GM11168 (cell line): Measurements from ENCODE around the gene HOXD10.

Experiments
- in situ Hi-C: fragments of 300-500 bp; cut with MboI; formaldehyde crosslinking; loops from one replicate; pipeline ENCODE4 v1.12.0; 2022; ENCODE audit warnings: low sequenced_read_pairs; ENCODE audit not compliant: unreplicated experiment

The HOXD10 gene

GRCh38 chr2:176130147-176130956, 13.8 kb downstream of the HOXD10 start:
- in situ Hi-C loops: loop anchor here (25.0 kb wide), 2 partner anchors 432 to 682 kb away; no protein-coding TSS in a partner anchor

GRCh38 chr2:176130957-176131847, 14.6 kb downstream of the HOXD10 start:
- in situ Hi-C loops: loop anchor here (25.0 kb wide), 2 partner anchors 431 to 681 kb away; no protein-coding TSS in a partner anchor

GRCh38 chr2:176131848-176132158, 15.2 kb downstream of the HOXD10 start:
- in situ Hi-C loops: loop anchor here (25.0 kb wide), 2 partner anchors 430 to 680 kb away; no protein-coding TSS in a partner anchor

DNA sequence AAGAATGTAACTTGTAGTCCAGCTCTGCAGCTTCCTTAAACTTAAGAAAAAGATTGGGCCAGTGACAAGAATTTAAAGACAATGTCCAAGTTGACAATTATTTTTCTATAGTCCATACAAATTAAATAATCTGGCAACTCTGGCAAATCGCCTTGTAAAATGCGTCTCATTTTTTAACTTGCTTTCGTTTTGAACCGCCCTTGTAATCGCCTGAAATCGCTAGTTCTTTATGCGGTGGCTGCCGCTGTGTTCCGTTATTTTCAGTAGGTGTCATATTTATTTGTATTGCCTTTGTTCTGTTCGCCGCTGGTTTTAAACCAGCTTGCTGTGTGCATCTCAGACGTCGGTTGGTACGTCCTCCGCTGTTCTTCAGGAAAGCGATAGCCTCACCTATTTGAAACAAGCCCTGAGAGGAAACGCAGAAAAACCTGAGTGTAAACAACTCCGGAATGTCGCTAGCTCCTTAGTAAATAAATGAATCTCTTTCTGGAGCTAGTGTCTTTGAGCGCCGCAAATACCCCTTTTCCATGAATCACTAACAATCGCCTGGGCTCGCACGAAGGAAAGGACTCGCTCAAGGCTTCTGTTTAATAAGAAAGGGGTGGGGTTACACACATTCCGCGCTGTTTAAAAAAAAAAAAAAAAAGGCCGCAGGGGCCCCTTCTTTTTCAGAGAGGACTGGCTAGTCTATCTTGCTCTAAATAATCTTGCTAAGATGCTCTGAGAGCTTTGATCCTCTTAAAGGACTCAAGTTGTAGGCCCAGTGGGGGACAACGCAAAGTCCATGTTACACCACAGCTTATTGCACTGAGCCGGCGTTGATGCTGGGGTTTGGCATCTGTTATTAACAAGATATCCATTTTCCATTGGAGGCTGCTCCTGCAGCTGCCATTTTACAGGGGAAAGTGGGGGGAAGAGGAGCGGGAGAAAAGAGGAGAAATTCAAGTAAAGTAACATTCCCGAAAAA, 15.9 kb downstream of the HOXD10 start:
- in situ Hi-C loops: loop anchor here (25.0 kb wide), 2 partner anchors 430 to 680 kb away; no protein-coding TSS in a partner anchor

DNA sequence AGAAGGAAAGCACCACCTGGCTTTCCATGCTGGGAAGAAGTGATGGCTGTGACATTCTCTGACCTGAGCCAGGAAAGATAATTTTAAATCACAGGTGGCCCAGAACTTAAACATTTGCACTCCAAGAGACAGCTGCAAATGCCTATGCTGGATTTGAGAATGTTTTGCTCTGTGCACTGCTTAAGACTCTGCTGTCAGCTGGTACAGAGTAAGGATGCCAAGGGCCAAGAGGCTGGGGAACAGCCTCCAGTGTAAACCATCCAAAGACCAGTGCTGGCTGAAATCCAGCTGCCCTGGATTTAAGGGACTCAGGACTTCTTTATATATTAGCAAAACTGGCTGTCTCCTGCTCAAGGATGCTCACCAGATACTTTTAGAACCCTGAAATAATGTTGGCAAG, 16.8 kb downstream of the HOXD10 start:
- in situ Hi-C loops: loop anchor here (25.0 kb wide), 2 partner anchors 429 to 679 kb away; no protein-coding TSS in a partner anchor

- in situ Hi-C loops: loop anchor here (25.0 kb wide), 2 partner anchors 428 to 678 kb away; no protein-coding TSS in a partner anchor
These were observed 17.5 kb downstream of the HOXD10 start for GRCh38 chr2:176134035-176134434.

GRCh38 chr2:176135035-176135440, 18.5 kb downstream of the HOXD10 start:
- in situ Hi-C loops: loop anchor here (25.0 kb wide), 2 partner anchors 427 to 677 kb away; no protein-coding TSS in a partner anchor

DNA sequence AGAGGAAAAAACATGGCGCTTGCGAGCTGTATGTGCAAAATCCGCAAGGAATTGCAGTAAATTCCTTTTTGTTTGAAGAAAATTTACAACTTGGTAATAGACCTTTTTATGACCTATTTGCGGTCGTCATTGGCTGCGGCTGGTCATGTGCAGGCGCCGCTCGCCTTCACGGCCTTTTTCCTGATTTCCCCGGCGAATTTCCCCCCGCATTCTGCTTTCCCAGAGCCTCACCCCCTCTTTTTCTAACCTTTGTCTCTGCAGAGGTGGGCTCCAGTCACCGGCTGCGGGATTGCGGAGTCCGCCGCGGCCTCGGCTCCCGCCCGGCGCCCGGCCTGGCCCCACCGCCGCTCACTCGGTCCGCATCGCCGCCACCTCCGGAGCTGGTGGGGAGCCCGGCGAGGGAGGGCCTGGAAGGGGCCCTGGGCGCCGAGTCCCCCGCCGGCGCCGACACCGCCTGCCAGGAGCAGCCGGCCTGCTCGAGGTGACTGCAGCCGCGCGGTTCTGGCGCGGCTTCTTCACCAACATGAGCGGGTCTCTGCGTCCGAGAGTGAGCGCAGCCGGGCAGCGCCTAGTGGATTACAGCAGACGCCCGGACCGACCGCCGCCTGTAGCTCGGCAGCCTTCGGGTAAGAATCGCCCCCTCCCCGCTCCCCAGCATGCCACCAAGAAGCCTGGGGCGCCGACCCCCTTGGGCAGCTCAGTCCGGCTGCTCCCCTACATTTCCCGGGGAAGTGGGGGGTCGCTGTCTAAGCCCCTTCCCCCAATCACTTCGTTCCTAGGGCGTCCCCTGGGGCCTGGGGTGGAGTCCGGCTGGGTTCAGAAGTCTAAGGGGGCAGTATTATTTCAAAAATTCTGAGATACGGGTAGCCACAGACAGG, 20.0 kb downstream of the HOXD10 start:
- in situ Hi-C loops: loop anchor here (25.0 kb wide), 2 partner anchors 426 to 676 kb away; no protein-coding TSS in a partner anchor

DNA sequence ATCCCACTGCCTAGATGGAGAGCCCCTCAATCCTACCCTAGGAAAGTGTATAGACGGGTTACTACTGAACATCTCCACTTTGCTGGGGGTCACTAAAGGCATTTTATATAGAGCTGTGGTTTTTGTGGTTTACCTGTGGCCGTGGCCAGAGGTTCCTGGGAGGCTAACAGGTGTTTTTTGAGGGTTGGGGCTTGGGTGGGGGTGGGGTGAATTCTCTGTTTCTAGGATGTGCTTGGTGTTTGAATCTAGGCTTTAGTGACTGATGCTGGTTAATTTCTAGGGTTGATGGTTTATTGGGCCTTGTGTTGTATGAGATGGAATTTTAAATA, 20.6 kb downstream of the HOXD10 start:
- in situ Hi-C loops: loop anchor here (25.0 kb wide), 2 partner anchors 425 to 675 kb away; no protein-coding TSS in a partner anchor

DNA sequence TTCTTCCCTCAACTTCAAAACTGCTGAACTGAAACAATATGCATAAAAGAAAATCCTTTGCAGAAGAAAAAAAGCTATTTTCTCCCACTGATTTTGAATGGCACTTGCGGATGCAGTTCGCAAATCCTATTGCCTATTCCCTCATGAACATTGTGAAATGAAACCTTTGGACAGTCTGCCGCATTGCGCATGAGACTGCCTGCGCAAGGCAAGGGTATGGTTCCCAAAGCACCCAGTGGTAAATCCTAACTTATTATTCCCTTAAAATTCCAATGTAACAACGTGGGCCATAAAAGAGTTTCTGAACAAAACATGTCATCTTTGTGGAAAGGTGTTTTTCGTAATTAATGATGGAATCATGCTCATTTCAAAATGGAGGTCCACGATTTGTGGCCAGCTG, 21.3 kb downstream of the HOXD10 start:
- in situ Hi-C loops: loop anchor here (25.0 kb wide), 2 partner anchors 424 to 674 kb away; no protein-coding TSS in a partner anchor

- in situ Hi-C loops: loop anchor here (25.0 kb wide), 2 partner anchors 424 to 674 kb away; no protein-coding TSS in a partner anchor
These were observed 21.9 kb downstream of the HOXD10 start for GRCh38 chr2:176138526-176138922.

GRCh38 chr2:176138923-176139660, 22.5 kb downstream of the HOXD10 start:
- in situ Hi-C loops: loop anchor here (25.0 kb wide), 2 partner anchors 423 to 673 kb away; no protein-coding TSS in a partner anchor

DNA sequence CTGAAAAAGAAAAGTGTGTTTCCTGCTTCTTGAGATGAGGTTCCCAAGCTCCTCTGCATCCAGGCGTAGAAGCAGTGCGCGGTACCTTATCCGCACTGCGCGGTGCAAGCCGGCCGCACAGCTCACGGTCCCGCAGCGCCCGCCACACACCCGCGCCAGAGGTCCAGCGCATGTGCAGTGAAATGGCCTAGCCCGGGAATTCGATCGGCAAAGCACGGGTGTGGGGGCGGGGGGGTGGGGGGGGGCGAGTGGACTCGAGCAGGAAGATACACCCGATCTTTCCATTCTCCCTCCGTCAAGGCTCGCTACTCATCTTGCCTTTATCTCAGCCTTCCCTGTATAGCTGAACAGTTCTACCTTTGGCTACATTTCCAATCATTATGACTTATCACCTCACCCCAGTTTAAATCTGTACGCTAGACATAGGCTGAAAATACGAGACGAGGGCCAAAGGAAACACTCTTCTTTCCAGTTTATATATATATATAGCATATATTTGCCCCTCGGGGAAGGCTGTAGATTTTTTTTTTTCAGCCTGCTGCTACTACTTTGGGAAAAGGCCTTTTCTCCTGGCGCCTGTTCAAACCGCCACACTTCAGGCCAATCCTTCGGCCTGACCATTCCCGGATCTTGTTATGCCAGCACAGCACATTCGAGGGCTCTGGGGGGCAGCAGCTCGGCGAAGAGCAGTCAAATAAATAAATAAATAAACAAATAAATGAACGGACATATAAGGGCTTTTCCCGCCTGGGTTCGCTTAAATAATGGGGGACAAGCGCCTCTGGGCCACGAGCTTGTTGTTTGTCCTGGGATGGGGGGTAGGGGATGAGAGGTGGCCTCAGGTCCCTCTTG, 23.3 kb downstream of the HOXD10 start:
- in situ Hi-C loops: loop anchor here (5.0 to 25.0 kb wide), 3 partner anchors 312 to 672 kb away; no protein-coding TSS in a partner anchor

DNA sequence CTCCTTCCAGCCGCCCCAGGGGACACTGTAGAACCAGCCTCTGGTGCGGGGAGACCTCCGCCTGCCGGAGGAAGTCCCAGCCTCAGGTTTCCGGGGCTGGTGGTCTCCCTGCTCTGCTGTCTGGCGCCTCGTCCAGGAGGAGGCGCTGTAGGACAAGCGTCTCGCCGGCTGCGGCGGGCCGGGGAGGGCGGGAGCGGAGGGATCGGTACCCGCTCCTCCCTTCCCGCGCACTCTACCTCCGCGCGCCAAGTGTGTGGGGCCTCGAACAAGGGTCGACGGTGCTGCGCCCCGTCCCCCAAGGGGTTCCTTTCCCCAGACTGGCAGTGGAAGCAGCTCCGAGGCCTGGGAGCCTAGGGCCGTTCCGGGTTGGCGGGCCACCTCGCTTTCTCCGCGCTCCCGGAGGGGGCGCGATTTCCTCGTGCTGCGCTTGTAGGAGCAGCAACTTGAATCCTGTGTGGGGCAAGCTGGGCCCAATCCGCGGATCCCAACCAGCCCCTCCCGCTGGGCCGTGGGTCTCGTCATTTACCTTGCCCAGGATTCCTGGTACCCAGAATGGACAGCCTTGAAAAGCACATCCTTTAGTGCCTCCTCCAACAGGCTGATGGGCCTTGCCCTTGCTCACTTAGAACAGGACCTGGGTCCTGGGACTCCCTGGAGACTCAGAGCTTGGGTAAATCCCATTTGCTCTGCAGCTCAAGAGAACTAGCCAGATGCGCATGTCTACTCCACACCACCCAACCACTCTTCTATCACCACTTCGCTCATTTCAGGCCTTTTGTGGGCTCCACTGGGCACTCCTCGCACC, 24.1 kb downstream of the HOXD10 start:
- in situ Hi-C loops: loop anchor here (5.0 to 25.0 kb wide), 3 partner anchors 312 to 672 kb away; no protein-coding TSS in a partner anchor

- in situ Hi-C loops: loop anchor here (5.0 to 25.0 kb wide), 3 partner anchors 310 to 670 kb away; no protein-coding TSS in a partner anchor
These were observed 25.7 kb downstream of the HOXD10 start for GRCh38 chr2:176142281-176142680.
